K562 (cell line): ENCODE results near the gene BEST2. TPM values are rescaled to one million over a fixed set of nuclear protein-coding genes. Genes with fewer than 3 reads are reported as not detected.

Experiments used
- CCNT2 ChIP-seq: IDR thresholded peaks from 2 replicates; pipeline ENCODE4 v1.6.1; 2011; ENCODE audit warnings: borderline replicate concordance, low read depth, mild to moderate bottlenecking, moderate library complexity, mixed read lengths, low read length; ENCODE audit not compliant: insufficient read length; ENCODE audit errors: extremely low read depth
- CTBP1 ChIP-seq: fragments of 450-650 bp; IDR thresholded peaks from 2 replicates; pipeline ENCODE4 v1.6.1; 2016; ENCODE audit warnings: borderline replicate concordance
- DMBX1 ChIP-seq: fragments of 250-450 bp; sonication (Bioruptor Pico); IDR thresholded peaks from 2 replicates; pipeline ENCODE4 v1.8.0; 2022; ENCODE audit warnings: inconsistent platforms, mild to moderate bottlenecking, moderate library complexity, borderline replicate concordance
- FOXK2 ChIP-seq, 2 experiments: fragments of 450-650 bp; IDR thresholded peaks in 1 of 2; conservative IDR thresholded peaks in 1 of 2; 2 replicates each; pipeline ENCODE4 v1.6.1; 2016; ENCODE audit warnings: low read depth in 2 of 2, mild to moderate bottlenecking in 1 of 2
- ID3 ChIP-seq, 2 experiments: fragments of 250-450 bp in 1 of 2; fragments of 450-650 bp in 1 of 2; sonication (Bioruptor Pico) in 1 of 2; IDR thresholded peaks; 2 replicates each; pipeline versions ENCODE4 v1.6.1 to v1.8.0; 2016 to 2021; ENCODE audit warnings: mild to moderate bottlenecking in 2 of 2, moderate library complexity in 2 of 2, missing compliant biosample characterization in 1 of 2, missing genetic modification characterization in 1 of 2
- JUND ChIP-seq, 2 experiments: IDR thresholded peaks; 2 replicates in 1 of 2; 3 replicates in 1 of 2; pipeline ENCODE4 v1.6.1; 2011; ENCODE audit warnings: borderline replicate concordance in 2 of 2, low read depth in 2 of 2, low read length in 2 of 2, improper control_type of control experiment in 1 of 2, missing biosample characterization in 1 of 2, missing genetic modification characterization in 1 of 2, missing genetic modification reagents in 1 of 2
- L3MBTL2 ChIP-seq: fragments of 450-650 bp; IDR thresholded peaks from 2 replicates; pipeline ENCODE4 v1.6.1; 2016; ENCODE audit warnings: mild to moderate bottlenecking, moderate library complexity
- POLR2G ChIP-seq: fragments of 200-400 bp; formaldehyde crosslinking; IDR thresholded peaks from 2 replicates; pipeline ENCODE4 v1.6.1; 2017; ENCODE audit warnings: low read depth, mild to moderate bottlenecking, antibody characterized with exemption, low read length, moderate library complexity
- SMAD4 ChIP-seq: fragments of 250-450 bp; sonication (Bioruptor Pico); conservative IDR thresholded peaks from 2 replicates; pipeline ENCODE4 v1.8.0; 2021; ENCODE audit warnings: inconsistent platforms, mild to moderate bottlenecking, moderate library complexity
- TCF15 ChIP-seq: fragments of 250-450 bp; sonication (Bioruptor Pico); IDR thresholded peaks from 2 replicates; pipeline ENCODE4 v1.8.0; 2022; ENCODE audit warnings: moderate library complexity, mild to moderate bottlenecking, inconsistent platforms
- TEAD1 ChIP-seq, 2 experiments: fragments of 450-650 bp in 1 of 2; sonication (generic) in 1 of 2; formaldehyde crosslinking; IDR thresholded peaks; 2 replicates each; pipeline versions ENCODE4 v1.4.0 to v1.8.0; 2020 to 2022; ENCODE audit warnings: mild to moderate bottlenecking in 2 of 2, missing genetic modification reagents in 1 of 2
- ZBTB9 ChIP-seq: fragments of 450-650 bp; formaldehyde crosslinking; IDR thresholded peaks from 2 replicates; pipeline ENCODE4 v1.4.0; 2020; ENCODE audit warnings: mild to moderate bottlenecking, moderate library complexity
- ZNF347 ChIP-seq: fragments of 450-650 bp; formaldehyde crosslinking; IDR thresholded peaks from 2 replicates; pipeline ENCODE4 v1.4.0; 2020; ENCODE audit warnings: low read depth, mild to moderate bottlenecking, moderate library complexity
- ZNF696 ChIP-seq: fragments of 250-450 bp; sonication (Bioruptor Pico); conservative IDR thresholded peaks from 2 replicates; pipeline ENCODE4 v1.4.0; 2020; ENCODE audit warnings: mild to moderate bottlenecking, moderate library complexity
- polyA plus RNA-seq, 8 experiments: library from polyadenylated mRNA; depleted of rRNA in 4 of 8; stranded (reverse) in 5 of 8; unstranded in 3 of 8; fragments of >200 nt; fragmentation: Nextera tagmentation in 2 of 8; fragmentation: Illumina TruSeq in 1 of 8; extraction: Ambion mirVana in 2 of 8; extraction: Trizol in 1 of 8; gene quantifications; 2 replicates each; pipeline versions ENCODE4 v1.2.1 to v1.2.3, GENCODE V29; 2011 to 2014; ENCODE audit warnings: inconsistent platforms in 1 of 8, missing spikeins in 1 of 8
- total RNA-seq, 7 experiments: library from RNA; depleted of rRNA in 6 of 7; stranded (reverse); fragments of >200 nt in 6 of 7; fragmentation: Illumina TruSeq in 2 of 7; extraction: Trizol in 2 of 7; gene quantifications; 2 replicates each; pipeline versions ENCODE4 v1.2.1 to v1.2.3, GENCODE V29; 2011 to 2021; ENCODE audit warnings: low replicate concordance in 1 of 7
- TF ChIP-seq, protein P1 (sequence below): fragments of 450-650 bp; IDR thresholded peaks from 2 replicates; pipeline ENCODE4 v1.6.1; 2018; ENCODE audit not compliant: partially characterized antibody
- TF ChIP-seq, protein P2 (sequence below): fragments of 200-800 bp; sonication (Bioruptor generic); IDR thresholded peaks from 2 replicates; pipeline ENCODE4 v1.6.1; 2017; ENCODE audit warnings: missing genetic modification characterization, missing compliant biosample characterization

Gene BEST2
- total and polyA plus RNA-seq, 9 of the 15 experiments (the other 6 are each of a cell fraction or from before 2014, with no cell fraction given) = not detected

- TF ChIP-seq TCF15 (CRISPR knock-in tag) (no peak), DMBX1 (peak; percentile 25; the same call in 1 of the 2 replicates), ZBTB9 (0 out of 2 replicates have a peak, but pooled peaks have one; percentile 17), JUND (IDR thresholded peaks at IDR 0.05; ENCODE audit: borderline replicate concordance, low read depth, low read length) (peak; percentile 42; the same call in 1 of the 2 replicates), JUND (tag; IDR thresholded peaks at IDR 0.05; ENCODE audit: borderline replicate concordance, low read depth, low read length) (no peak), CTBP1 (no peak), ID3 (CRISPR knock-in tag; IDR thresholded peaks at IDR 0.05) (no peak), ID3 (tag; IDR thresholded peaks at IDR 0.05) (0 out of 2 replicates have a peak, but pooled peaks have one; percentile 26), SMAD4 (peak; percentile 58), TEAD1 (CRISPR knock-in tag; IDR thresholded peaks at IDR 0.05) (0 out of 4 replicates have a peak, but pooled peaks of 1 of the 2 experiments have one; percentile 30), CCNT2 (no peak), ZNF696 (no peak), ZNF347 (CRISPR knock-in tag) (no peak), FOXK2 (conservative IDR thresholded peaks at IDR 0.05 in 1 of 2, IDR thresholded peaks at IDR 0.05 in 1 of 2; ENCODE audit: low read depth in 2 of 2) (peak in 1 of 2 experiments; percentile 56; a peak in 1 of 4 replicates), POLR2G (0 out of 2 replicates have a peak, but pooled peaks have one; percentile 38), L3MBTL2 (peak; percentile 30; the same call in 1 of the 2 replicates)
- TF ChIP-seq, protein P1, sequence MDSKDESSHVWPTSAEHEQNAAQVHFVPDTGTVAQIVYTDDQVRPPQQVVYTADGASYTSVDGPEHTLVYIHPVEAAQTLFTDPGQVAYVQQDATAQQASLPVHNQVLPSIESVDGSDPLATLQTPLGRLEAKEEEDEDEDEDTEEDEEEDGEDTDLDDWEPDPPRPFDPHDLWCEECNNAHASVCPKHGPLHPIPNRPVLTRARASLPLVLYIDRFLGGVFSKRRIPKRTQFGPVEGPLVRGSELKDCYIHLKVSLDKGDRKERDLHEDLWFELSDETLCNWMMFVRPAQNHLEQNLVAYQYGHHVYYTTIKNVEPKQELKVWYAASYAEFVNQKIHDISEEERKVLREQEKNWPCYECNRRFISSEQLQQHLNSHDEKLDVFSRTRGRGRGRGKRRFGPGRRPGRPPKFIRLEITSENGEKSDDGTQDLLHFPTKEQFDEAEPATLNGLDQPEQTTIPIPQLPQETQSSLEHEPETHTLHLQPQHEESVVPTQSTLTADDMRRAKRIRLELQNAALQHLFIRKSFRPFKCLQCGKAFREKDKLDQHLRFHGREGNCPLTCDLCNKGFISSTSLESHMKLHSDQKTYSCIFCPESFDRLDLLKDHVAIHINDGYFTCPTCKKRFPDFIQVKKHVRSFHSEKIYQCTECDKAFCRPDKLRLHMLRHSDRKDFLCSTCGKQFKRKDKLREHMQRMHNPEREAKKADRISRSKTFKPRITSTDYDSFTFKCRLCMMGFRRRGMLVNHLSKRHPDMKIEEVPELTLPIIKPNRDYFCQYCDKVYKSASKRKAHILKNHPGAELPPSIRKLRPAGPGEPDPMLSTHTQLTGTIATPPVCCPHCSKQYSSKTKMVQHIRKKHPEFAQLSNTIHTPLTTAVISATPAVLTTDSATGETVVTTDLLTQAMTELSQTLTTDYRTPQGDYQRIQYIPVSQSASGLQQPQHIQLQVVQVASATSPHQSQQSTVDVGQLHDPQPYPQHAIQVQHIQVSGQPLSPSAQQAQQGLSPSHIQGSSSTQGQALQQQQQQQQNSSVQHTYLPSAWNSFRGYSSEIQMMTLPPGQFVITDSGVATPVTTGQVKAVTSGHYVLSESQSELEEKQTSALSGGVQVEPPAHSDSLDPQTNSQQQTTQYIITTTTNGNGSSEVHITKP = no peak
- TF ChIP-seq, protein P2, sequence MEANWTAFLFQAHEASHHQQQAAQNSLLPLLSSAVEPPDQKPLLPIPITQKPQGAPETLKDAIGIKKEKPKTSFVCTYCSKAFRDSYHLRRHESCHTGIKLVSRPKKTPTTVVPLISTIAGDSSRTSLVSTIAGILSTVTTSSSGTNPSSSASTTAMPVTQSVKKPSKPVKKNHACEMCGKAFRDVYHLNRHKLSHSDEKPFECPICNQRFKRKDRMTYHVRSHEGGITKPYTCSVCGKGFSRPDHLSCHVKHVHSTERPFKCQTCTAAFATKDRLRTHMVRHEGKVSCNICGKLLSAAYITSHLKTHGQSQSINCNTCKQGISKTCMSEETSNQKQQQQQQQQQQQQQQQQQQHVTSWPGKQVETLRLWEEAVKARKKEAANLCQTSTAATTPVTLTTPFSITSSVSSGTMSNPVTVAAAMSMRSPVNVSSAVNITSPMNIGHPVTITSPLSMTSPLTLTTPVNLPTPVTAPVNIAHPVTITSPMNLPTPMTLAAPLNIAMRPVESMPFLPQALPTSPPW (CRISPR knock-in tag) = peak; percentile 78
These were observed 27.8 kb downstream of the BEST2 start (continued) for GRCh38 chr19:12779162-12779993.
